ENCODE results near the gene RBMS3.

DNA sequence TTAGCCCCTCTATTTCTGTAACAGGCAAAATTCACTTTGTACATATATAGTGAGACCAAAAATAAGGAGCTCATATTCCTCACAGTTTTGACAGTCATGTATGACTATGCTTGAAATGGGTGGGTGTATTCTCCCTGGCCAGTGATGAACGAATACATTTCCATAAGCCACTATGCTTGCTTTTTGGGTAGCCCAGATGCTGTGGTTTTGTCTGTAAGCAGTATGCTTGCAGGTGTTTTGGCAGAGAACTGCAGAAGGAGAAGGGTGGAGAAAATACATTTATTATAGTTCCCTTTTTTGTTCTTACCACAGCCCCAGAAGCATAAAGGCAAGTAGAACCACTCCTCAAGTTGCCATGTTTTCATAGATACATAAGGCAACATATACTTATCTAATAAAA is 131.2 kb downstream of the RBMS3 start:
- TF ChIP-seq, protein P1, sequence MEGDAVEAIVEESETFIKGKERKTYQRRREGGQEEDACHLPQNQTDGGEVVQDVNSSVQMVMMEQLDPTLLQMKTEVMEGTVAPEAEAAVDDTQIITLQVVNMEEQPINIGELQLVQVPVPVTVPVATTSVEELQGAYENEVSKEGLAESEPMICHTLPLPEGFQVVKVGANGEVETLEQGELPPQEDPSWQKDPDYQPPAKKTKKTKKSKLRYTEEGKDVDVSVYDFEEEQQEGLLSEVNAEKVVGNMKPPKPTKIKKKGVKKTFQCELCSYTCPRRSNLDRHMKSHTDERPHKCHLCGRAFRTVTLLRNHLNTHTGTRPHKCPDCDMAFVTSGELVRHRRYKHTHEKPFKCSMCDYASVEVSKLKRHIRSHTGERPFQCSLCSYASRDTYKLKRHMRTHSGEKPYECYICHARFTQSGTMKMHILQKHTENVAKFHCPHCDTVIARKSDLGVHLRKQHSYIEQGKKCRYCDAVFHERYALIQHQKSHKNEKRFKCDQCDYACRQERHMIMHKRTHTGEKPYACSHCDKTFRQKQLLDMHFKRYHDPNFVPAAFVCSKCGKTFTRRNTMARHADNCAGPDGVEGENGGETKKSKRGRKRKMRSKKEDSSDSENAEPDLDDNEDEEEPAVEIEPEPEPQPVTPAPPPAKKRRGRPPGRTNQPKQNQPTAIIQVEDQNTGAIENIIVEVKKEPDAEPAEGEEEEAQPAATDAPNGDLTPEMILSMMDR (IDR thresholded peaks at IDR 0.05 in 2 of 3, conservative IDR thresholded peaks at IDR 0.05 in 1 of 3; ENCODE audit: borderline replicate concordance in 1 of 3, insufficient read depth in 1 of 3, low read depth in 2 of 3, low read length in 2 of 3): no peak
- no peak for TF ChIP-seq EZH2 (IDR thresholded peaks at IDR 0.05)

All from HCT116 (cell line).